NCI-H2029 (cell line): Measurements from ENCODE around the gene OSM.

ENCODE experiments used
- DNase-seq: peaks from one replicate; lab custom pipeline; 2025; lab: John Stamatoyannopoulos, UW

The OSM gene

DNA sequence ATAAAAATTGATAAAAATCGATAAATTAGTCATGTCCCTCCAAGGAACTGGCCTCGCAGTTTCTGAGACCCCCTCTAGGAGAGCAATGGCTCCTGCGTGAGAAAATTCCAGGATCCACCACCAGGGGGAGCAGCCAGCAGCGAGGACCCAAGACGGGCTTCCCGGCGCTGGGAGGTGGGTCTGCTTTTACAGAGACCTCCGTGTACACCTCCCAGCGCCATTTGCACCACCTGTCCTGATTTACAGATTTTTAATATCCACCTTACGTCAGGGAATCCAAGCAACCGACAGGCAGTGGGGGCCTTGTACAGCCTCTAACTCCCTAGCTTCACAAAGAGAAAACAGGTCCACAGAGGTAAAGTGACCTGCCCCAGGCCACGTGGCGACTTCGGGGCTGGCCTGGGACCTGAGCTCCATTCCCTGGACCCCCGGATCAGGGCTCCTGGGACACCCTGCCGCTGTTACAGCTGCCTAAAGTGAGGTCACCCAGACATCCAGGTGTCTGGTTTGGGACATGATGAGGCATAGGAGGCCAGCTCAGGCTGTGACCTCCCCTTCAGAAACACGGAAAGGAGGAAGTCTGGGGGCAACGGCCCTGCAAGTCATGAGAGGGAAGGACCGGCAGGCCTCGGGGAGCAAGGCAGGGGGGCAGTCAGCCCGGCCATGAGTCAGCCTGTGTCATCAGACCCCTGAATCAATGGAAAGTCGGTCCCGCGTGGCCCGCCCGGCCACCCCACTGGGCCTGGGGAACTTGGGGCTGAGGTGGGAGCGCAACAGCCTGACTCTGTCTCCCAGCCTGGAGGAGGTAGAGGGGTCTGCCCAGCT is 3.5 kb downstream of the OSM start:
- DNase-seq = no peak

DNA sequence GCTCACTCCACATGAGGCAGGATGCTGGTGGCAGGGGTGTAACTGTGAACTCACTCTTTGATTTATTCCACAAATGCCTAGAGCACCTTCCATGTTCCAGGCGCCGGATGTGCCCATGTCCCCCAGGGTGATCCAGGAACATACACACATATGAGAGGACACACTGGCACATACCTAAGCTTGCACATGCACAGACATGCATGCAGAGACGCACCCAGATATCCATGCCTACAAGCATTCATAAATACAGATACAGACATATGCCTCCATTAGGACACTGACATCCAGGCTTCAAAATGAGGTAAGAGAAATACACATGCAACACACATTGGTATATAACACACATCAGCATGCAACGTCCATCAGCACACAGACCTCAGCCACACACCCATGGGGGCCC is 4.5 kb downstream of the OSM start:
- no peak for DNase-seq

DNA sequence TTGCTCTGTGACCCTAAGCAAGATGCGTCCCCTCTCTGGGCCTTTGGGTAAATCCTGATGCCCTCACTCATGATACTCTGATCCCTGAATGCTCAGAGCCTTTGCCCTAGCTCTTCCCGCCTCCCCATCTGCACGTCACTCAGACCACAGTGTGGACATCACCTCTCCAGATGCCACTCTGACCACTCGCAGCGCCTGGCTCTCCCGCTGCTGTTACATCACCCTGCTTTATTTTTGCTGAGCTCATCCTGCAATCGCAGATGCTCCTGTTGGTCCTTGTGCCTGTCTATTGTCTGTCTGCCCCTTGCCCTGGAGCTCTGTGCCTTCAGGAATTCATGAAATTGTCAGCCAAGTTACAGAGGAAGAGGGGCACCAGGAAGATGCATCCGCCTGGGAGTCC is 5.5 kb downstream of the OSM start:
- no peak for DNase-seq

DNA sequence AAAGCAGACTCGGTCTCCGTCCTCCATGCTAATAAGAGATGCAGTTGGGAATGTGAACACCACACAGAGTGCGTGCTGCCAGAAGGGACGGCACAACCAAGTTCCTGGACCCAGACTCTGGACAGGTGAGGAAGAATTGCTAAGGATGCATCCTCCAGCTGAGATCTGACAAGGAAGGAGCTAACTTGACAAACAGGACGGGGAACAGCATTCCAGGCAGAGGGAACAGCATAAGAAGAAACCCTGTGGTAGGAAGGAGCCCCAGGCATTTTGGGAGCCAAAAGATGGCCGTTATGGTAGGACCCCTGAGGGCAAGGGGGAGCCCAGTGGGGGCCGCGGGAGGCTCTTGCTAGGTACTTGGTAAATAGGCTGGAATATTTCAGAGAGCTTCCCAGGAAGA is 6.0 kb downstream of the OSM start:
- DNase-seq = no peak

DNA sequence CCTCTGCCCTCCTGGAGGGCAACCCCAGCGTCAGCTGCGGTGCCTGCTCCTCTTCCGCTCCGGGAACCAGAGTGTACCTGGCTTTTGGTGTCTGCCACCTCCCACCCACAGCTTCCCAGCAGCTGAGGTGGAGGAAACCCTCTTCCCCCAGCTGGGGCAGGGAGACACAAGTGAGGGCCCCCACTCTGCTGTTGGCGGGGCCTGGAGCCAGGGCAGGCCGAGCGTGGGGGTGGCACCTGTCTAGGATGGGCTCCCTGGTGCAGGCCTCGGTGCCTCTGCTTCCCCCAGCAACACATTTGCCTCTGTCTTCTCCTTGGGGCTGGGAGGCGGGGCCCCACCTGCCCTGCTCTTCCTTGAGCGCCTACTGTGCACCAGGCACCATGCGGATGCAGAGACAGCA is 6.4 kb downstream of the OSM start:
- no peak for DNase-seq

DNA sequence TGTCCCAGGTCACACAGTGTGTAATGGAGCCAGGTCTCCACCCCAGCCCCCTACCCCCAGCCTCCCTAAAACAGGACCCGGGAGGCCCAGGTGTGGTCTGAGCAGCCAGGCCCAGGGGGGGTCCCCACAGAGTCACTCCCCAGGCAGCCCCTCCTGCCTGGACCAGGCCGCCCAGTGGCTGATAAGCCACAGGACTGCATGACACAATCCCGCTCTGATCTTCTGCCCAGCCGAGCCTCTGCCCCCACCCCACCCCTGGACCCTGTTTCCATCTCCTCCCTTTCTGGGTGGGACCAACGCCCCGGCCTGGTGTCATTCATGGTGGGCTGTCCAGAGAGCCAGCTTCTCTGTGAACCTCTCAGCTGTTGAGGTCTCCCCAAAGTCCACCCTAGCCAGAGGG is 12.3 kb downstream of the OSM start:
- no peak for DNase-seq

DNA sequence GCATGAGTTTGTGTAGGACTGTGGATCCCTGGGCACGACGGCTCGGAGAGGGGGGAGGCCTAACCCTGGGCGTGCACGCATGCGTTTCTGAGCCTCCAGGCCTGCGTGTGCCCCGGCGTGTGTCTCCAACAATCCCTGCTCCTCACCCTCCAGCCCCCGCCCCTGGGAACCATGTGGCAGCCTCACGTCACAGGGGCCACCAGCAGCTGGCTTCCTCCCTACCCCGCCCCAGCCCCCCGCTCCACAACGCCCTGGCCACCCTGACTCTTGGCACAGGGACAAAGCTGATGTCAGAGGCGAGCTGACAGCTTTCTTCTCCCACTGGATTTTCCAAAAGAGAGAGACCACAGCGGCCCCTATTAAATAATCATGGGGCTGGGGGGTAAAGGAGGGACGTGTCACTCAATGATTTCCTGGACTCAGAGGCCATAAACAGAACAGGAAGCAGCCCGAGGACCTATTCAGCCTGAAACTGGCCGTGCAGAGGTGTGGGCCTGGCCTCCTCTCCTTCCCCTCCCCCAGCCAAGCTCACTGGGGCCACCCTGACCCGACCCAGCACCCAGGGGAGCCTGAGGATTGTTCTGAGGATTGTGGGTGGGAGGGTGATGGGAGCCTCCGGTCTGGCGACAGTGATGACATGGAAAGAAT is 13.3 kb downstream of the OSM start:
- DNase-seq = peak; percentile 87

DNA sequence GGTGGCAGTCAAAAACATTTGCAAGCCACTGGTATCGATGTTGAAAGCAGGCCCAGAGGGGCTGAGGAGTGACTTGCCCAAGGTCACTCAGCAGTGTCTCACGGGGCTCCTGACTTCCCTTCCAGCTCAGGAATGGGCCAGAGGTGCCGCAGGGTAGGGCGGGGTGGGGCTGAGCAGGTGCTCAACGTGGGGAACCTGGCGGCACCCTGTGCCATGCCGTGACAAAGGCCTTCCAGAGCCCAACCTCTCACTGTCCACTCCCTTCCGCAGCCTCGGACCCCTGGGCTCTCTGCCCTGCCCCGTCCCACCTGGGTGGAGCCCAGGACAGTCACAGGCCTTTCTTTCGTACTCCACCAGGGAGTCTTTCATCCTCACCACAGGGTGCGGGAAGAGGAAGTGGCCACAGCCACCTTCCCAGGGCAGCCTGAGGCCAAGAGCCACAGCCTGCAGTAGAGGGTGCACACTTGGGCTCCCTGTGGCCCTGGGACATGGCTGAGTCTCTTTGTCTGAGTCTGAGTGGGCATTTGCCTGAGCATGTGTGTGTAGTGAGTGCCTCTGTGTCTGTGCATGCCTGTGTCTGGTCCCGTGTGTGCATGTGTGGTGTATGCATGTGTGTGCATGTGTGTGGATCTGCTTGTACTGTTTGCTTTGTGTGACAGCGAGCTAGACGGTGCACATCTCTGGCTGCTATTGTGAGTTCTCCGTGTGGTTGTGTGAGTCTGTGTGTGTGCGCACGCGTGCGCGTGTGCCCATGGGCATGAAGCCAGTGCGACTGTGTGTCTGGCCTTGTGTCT is 14.0 kb downstream of the OSM start:
- DNase-seq = no peak

DNA sequence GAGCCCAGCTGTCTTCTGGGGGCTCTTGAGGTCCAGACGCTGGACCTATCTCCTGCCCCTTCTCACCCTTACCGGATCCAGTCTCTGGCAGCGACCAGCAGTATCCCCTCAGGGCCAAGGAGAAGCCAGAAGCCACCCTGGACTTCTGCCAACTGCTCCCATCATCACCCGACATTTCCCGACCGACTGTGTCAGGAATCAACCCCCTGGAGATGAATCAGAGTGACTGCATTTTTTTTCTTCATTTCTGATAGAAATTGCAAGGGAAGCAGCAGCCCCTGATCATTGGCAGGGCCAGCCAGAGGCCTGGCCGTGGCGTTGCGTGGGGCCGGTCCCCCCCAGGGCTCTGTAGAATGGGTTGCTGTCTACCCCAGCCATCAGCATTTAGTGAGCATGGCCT is 14.9 kb downstream of the OSM start:
- no peak for DNase-seq

DNA sequence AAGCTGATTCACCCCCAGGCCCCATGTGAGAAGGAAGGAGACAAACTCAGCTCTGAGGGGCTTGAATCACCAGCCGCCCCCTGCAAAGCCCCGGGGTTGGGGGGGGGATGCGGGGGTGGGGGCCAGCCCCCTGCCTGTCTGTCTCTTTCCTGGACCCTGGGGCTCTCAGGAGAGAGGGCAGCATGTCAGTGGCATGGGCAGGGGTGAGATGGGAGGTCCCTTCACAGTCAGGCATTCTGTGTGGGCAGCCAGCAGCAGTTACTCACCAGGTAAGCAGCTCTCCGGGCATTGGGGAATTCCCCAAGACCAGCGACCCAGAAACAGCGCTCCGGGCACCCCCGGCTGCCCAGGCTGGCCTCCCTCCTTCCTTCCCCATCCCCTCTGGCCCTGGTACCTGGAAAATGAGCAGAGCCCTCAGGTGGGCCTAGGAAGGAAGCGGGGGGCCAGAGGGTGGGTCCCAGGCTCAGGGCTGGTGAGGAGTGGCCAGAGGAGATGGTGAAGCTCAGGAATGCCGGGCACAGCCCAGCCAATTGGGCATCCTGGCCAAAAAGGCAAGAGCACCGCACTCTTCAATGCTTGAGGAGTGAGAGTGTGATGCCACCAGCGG is 15.9 kb downstream of the OSM start:
- DNase-seq = no peak

DNA sequence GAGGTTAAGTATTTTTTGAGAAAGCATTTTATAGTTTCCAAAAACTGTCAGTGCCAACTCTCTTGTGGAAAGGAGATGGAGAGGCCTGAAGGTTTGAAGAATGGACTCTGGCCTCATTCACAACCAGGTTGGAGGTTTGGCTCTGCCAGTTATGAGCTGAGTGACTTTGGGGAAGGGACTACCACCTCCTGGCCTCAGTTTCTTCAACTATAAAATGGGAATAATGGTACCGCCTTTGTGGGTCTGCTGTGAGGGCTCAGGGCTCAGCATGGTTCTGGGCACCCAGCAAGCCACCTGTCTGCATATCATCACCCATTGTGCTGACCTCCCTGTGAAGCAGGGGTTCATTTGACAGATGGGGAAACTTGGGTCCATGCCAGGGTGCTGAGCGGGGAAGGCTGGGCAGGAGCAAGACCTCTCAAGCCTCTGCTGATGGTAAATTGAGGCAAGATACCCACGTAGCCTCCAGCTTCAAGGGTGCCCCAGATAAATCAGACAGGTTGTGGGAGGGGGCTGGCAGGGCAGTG is 16.5 kb downstream of the OSM start:
- DNase-seq = no peak

DNA sequence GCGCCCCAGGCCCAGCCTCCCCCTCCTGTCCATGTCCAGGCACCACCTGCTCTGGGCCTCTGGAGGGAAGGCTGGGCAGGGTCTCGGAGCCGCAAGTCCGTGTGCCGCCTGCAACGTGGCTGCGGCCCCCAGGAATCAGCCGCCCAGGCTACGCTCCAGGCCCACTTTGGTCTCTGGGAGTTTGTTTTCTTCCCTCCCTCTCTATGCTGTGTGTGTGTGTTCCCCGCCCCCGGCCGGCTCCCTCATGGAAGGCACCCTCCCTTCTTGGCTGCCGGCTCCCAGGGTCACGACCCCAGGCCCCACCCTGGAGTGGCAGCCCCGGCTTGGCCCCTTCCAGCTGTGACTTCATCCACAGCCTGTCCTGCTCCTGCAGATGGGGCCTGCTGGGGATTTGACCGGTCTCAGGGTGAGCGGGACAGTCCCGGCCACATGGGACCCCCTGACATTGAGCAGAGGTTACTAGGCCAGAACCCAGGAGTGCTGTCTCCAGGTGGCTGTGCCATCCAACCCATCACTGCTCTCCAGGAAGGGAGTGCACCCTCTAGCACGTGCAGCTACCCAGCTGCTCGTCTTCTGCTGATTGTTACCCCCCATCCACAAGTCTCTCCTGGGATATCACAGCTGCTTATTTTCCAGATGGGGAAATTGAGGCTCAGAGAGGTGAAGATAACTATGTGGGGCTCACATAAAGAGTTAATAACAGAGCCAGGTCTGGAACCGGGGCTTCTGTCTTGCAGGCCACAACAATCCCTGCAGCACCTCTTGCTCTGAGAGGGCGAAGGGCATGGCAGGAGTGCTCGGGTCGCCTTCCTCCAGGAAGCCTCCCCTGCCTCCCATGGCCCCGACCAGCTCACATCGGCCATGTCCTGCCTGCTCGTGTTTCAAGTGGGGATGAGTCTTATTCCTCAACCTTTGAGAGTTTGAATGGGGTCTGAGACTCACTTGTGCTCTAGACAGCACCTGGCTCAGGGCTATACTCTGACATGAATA is 17.3 kb downstream of the OSM start:
- no peak for DNase-seq

DNA sequence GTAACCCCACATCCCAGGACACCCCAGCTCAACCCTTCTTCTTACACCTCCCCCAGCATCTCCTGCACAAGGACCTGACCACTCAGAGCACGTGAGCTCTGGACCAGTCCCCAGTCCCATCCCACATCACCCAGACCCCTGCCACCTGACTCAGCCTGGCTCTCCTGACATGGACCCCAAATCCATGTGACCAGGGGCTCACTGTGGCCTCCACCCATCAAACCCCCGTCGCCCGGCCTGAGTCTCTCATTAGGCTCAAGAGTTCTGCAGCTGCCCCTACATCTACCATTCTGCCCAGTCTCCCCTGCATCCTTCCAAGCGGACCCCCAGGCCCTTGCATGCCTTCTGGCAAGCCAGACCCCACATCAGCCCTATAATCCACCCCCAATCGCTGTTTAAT is 18.2 kb downstream of the OSM start:
- DNase-seq = no peak

DNA sequence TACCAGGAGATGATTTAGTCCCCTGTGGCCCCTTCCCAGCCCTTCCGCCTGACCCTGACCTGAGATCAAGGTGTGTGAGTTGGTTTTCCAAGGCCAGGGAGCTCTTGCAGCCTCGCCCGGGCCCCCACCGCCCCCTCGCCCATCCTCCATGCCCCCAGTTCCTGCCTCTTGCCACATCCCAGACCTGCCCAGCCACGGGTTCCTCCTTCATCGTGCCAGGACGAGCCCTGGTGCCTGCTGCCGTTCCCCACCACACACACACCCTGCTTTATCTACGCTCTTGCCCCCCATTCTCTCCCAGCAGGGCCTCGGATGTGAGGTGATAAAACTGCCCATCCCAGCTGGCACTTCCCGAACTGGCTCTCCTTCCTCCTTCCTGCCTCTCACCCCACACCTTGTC is 18.7 kb downstream of the OSM start:
- no peak for DNase-seq

DNA sequence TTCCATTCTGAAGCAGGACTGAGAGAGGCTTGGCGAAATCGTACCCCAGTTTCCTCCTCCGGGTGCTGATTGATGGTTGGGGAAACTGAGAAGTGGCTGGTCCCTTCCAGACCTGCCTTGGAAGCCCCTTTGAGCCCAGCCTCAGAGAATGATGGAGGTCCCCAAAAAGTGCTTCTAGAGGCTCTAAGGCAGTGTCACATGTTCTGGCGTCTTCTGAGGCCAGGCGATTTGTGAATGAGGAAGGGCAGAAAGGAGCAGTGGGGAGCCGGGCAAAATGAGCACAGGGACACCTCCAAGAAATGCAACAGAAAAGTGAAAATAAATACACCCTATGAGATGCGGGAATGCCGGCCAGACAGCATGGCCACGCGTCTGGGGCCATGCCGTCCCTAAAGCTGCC is 19.1 kb downstream of the OSM start:
- DNase-seq = no peak

DNA sequence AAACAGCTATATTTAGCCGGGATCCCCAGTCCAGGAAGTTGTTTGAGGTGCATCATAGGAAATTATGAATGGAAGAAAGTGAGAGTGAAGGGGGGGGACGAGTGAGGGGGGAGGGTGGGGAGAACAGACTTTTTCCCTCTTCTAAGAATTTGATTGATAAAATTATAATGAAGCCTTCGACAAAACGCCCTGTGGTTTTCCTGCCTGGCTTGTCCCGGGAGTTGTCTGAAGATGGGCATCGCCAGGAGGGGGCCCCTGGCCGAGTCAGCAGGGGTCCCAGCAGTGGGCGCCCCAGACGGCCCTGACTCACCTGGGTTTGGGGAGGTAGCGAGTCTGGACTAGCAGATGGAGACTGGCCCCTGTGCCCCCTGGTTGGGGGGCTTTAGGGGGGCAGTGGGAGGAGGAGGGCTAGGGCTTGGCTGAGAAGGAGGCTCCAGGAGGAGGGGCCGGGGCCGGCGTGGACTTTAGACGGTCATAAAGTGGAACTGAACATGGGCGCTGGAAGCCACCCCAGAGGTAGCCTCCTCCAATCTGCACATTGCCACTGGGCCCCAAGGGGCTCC is 19.8 kb downstream of the OSM start:
- no peak for DNase-seq

DNA sequence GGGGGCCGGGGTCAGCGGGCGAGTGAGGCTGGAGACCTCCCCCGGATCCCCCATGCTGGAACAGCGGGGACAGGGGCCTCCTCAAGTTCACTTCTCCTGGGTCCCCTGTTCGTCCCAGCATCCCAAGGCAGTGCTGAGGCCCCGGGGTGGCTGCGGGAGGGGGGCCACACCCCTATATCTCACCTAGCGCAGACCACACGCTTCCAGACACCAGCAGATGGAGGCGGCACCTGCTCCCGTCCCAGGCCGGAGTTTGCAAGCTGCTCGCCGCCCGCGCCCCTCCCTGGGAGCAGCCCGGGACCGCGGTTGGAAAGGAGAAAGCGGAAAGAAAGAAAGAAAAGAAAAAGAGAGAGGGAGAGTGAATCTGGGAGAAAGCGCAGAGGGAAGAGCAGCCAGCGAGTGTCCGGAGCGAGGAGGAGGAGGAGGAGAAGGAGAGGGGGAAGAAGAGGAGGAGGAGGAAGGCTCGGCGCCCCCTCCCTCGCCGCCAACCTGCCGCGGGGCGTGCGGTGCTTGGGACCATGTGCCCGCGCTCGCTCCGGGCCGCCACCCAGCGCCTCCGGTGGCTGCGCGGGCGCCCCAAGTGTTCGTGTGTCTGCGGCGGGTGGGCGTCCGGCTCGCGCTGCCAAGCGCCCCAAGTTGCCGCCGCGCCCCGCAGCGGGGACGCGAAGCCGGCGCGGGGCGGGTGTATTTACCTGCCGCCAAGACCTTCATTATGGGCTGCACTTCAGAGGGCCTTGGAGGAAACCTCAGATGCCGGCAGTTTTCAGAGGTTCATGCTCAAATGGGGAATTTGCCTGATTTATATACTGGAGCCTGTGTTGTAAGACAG is 20.5 kb downstream of the OSM start, which contains the start of gene LIF:
TSS of gene LIF (minus strand) at position 775 of the 829 bp plus-strand sequence. CDS start at position 711, 64 bp downstream.
- DNase-seq = no peak

DNA sequence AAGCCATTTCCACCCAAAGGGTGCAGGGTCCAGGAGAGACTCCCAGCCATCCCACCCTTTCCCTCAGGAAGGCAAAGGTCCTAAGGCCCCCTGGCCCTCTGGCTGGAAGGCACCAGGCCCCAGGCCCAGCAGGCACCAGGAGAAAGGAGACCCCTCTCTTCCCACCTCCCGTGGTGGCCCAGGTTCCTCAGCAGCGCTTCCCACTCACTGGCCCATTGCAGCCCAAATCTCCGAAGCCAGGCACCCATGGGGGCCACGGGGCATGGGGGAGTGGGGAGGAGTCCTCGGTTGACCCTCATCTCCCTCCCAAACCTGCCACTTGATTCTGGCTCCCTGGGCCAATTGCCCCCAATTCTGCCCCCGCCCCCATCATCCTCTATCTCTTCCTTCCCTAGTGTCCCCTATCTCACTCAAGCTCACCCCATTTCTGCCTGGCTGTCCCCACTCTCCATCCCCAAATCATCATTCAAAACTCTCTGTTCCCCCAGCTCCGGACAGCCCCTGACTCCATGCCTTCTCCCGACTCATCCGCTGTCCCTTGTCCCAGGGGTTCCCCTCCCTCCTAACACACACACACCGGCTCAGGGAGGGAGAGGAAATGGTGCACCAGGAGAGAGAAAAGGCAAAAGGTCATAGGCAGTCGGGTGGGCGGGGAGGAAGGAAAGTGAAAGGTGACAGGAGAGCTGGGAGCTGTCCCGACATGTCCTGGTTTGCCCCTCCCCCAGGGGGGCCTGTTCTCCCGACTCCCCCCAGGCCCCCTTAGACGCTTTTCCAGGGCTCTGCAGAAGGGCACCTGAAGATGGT is 21.3 kb downstream of the OSM start:
- no peak for DNase-seq

DNA sequence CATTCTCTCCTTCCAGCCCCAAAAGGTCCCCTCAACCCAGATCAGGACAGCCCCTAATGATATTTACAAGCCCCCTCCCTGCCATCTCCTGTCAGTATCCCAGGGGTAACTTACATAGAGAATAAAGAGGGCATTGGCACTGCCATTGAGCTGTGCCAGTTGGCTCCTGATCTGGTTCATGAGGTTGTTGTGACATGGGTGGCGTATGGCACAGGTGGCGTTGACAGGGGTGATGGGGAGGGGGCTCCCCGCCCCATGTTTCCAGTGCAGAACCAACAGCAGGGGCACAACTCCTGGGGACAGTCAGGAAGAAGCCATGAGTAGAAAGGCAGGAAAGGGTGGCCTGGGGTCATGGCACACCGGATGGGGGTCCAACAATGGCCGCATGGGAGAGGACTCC is 22.0 kb downstream of the OSM start:
- DNase-seq = no peak
